Astrocyte (in vitro differentiated cells and primary cell): Measurements from ENCODE around the gene HMX1. TPM values are rescaled to one million over a fixed set of nuclear protein-coding genes. Genes with fewer than 3 reads are reported as not detected.

Experiments
- DNase-seq: peaks from one replicate; pipeline ENCODE4 v3.0.0-alpha.2; 2010; ENCODE audit warnings: low read depth
- FAIRE-seq: peaks from 2 replicates; lab custom pipeline; 2011; peaks lifted over from hg19 to GRCh38; lab: Jason Lieb, UNC
- H2AFZ ChIP-seq: 2 replicates; pipeline ENCODE4 v1.6.0; 2012; ENCODE audit warnings: low read depth, low read length, inconsistent platforms
- H3K27ac ChIP-seq: 2 replicates; pipeline ENCODE4 v1.5.1; 2011; ENCODE audit warnings: low read depth, low read length, inconsistent platforms
- H3K27me3 ChIP-seq: 2 replicates; pipeline ENCODE4 v1.6.0; 2011; ENCODE audit warnings: low read length, inconsistent platforms; ENCODE audit not compliant: insufficient read depth
- H3K36me3 ChIP-seq: 2 replicates; pipeline ENCODE4 v1.5.1; 2011; ENCODE audit warnings: low read length, inconsistent platforms; ENCODE audit not compliant: insufficient read depth
- H3K4me1 ChIP-seq: 2 replicates; pipeline ENCODE4 v1.5.1; 2011; ENCODE audit warnings: low read length, inconsistent platforms; ENCODE audit not compliant: insufficient read depth
- H3K4me2 ChIP-seq: 2 replicates; pipeline ENCODE4 v1.6.0; 2012; ENCODE audit warnings: low read length, inconsistent platforms
- H3K4me3 ChIP-seq: 2 replicates; pipeline ENCODE4 v1.5.1; 2011; ENCODE audit warnings: low read depth, mild to moderate bottlenecking, low read length, inconsistent platforms; ENCODE audit not compliant: insufficient read depth
- H3K79me2 ChIP-seq: 2 replicates; pipeline ENCODE4 v1.6.0; 2012; ENCODE audit warnings: mild to moderate bottlenecking, low read length, inconsistent platforms; ENCODE audit not compliant: insufficient read depth
- H3K9ac ChIP-seq: 2 replicates; pipeline ENCODE4 v1.6.0; 2012; ENCODE audit warnings: mild to moderate bottlenecking, low read length, inconsistent platforms
- H3K9me3 ChIP-seq: 2 replicates; pipeline ENCODE4 v1.5.1; 2012; ENCODE audit warnings: low read depth, mild to moderate bottlenecking, low read length, inconsistent platforms; ENCODE audit not compliant: insufficient read depth
- H4K20me1 ChIP-seq: 2 replicates; pipeline ENCODE4 v1.6.0; 2012; ENCODE audit warnings: low read length, inconsistent platforms; ENCODE audit not compliant: insufficient read depth
- H3K27ac Mint-ChIP-seq: one replicate; pipeline ENCODE4 v1.8.0; 2021; ENCODE audit warnings: mild to moderate bottlenecking, mixed read lengths; ENCODE audit not compliant: unreplicated experiment
- H3K27me3 Mint-ChIP-seq: one replicate; pipeline ENCODE4 v1.8.0; 2021; ENCODE audit warnings: low read depth, mixed read lengths; ENCODE audit not compliant: unreplicated experiment
- H3K36me3 Mint-ChIP-seq: one replicate; pipeline ENCODE4 v1.8.0; 2021; ENCODE audit warnings: low read depth, mixed read lengths; ENCODE audit not compliant: unreplicated experiment
- H3K4me1 Mint-ChIP-seq: one replicate; pipeline ENCODE4 v1.8.0; 2021; ENCODE audit warnings: low read depth, mixed read lengths; ENCODE audit not compliant: unreplicated experiment
- H3K4me3 Mint-ChIP-seq: one replicate; pipeline ENCODE4 v1.8.0; 2021; ENCODE audit warnings: mild to moderate bottlenecking, moderate library complexity, mixed read lengths; ENCODE audit not compliant: unreplicated experiment
- H3K9me3 Mint-ChIP-seq: one replicate; pipeline ENCODE4 v1.8.0; 2021; ENCODE audit warnings: mild to moderate bottlenecking, mixed read lengths; ENCODE audit not compliant: unreplicated experiment
- EZH2 ChIP-seq: IDR thresholded peaks from 2 replicates; pipeline ENCODE4 v1.6.1; 2012; ENCODE audit warnings: mild to moderate bottlenecking, low read length, inconsistent platforms; ENCODE audit not compliant: insufficient read depth
- total RNA-seq: library from RNA; stranded (reverse); gene quantifications from 2 replicates; pipeline ENCODE4 v1.2.1, GENCODE V29; 2021
- TF ChIP-seq, protein P1 (sequence below): IDR thresholded peaks from 2 replicates; pipeline ENCODE4 v1.5.1; 2011; ENCODE audit warnings: low read depth, mild to moderate bottlenecking, inconsistent platforms, low read length, moderate library complexity; ENCODE audit not compliant: insufficient read depth

Gene HMX1
- total RNA-seq, 1 donor from 2014 or later, result 0.25 TPM

GRCh38 chr4:8819473-8820177, 52.0 kb downstream of the HMX1 start:
- DNase-seq (no peak), FAIRE-seq (no peak)
- Mint-ChIP-seq H3K9me3 (no peaks in the 10 kb centered on the region), H3K27me3 (peaks cover 56% of the 10 kb centered on the region), H3K27ac (no peak overlapping the region), H3K36me3 (no peaks in the 10 kb centered on the region), H3K4me3 (no peak overlapping the region), H3K4me1 (no peaks in the 10 kb centered on the region)
- Histone ChIP-seq H3K36me3 (no peaks in the 10 kb centered on the region), H3K4me1 (no peaks in the 10 kb centered on the region), H3K9ac (no peak overlapping the region), H2AFZ (no peak overlapping the region), H3K27ac (no peak overlapping the region), H3K4me3 (no peak overlapping the region), H3K27me3 (no peaks in the 10 kb centered on the region), H3K4me2 (no peak overlapping the region), H4K20me1 (no peaks in the 10 kb centered on the region), H3K79me2 (no peaks in the 10 kb centered on the region), H3K9me3 (peaks cover 3% of the 10 kb centered on the region)
- TF ChIP-seq EZH2, result no peak
- TF ChIP-seq, protein P1, sequence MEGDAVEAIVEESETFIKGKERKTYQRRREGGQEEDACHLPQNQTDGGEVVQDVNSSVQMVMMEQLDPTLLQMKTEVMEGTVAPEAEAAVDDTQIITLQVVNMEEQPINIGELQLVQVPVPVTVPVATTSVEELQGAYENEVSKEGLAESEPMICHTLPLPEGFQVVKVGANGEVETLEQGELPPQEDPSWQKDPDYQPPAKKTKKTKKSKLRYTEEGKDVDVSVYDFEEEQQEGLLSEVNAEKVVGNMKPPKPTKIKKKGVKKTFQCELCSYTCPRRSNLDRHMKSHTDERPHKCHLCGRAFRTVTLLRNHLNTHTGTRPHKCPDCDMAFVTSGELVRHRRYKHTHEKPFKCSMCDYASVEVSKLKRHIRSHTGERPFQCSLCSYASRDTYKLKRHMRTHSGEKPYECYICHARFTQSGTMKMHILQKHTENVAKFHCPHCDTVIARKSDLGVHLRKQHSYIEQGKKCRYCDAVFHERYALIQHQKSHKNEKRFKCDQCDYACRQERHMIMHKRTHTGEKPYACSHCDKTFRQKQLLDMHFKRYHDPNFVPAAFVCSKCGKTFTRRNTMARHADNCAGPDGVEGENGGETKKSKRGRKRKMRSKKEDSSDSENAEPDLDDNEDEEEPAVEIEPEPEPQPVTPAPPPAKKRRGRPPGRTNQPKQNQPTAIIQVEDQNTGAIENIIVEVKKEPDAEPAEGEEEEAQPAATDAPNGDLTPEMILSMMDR, result no peak

- H3K4me2 ChIP-seq, result no peak overlapping the region
These were observed 52.6 kb downstream of the HMX1 start for GRCh38 chr4:8819019-8819418.

More at GRCh38 chr4:8819019-8819418, 52.6 kb downstream of the HMX1 start:
- Histone ChIP-seq H3K79me2 (no peaks in the 10 kb centered on the region), H3K4me3 (no peak overlapping the region), H3K9ac (no peak overlapping the region), H3K4me1 (no peaks in the 10 kb centered on the region), H3K36me3 (no peaks in the 10 kb centered on the region), H3K27ac (no peak overlapping the region), H3K27me3 (no peaks in the 10 kb centered on the region), H3K9me3 (peaks cover 3% of the 10 kb centered on the region), H2AFZ (no peak overlapping the region), H4K20me1 (no peaks in the 10 kb centered on the region)
- Mint-ChIP-seq H3K27ac (no peak overlapping the region), H3K36me3 (no peaks in the 10 kb centered on the region), H3K27me3 (peaks cover 56% of the 10 kb centered on the region), H3K4me3 (no peak overlapping the region), H3K4me1 (no peaks in the 10 kb centered on the region), H3K9me3 (no peaks in the 10 kb centered on the region)
- no peak for TF ChIP-seq EZH2
- TF ChIP-seq, protein P1, result no peak
- no peak for DNase-seq
- no peak for FAIRE-seq
